Activated naive CD4-positive, alpha-beta T cell treated with anti-CD3 and anti-CD28 coated beads, Interleukin-2, amount 50 U/mL, for 16 hours (primary cell): ENCODE data around the gene PHKG2.

ENCODE experiments used
- DNase-seq: peaks from one replicate; pipeline ENCODE4 v3.0.0-alpha.2; 2020

PHKG2 gene

DNA sequence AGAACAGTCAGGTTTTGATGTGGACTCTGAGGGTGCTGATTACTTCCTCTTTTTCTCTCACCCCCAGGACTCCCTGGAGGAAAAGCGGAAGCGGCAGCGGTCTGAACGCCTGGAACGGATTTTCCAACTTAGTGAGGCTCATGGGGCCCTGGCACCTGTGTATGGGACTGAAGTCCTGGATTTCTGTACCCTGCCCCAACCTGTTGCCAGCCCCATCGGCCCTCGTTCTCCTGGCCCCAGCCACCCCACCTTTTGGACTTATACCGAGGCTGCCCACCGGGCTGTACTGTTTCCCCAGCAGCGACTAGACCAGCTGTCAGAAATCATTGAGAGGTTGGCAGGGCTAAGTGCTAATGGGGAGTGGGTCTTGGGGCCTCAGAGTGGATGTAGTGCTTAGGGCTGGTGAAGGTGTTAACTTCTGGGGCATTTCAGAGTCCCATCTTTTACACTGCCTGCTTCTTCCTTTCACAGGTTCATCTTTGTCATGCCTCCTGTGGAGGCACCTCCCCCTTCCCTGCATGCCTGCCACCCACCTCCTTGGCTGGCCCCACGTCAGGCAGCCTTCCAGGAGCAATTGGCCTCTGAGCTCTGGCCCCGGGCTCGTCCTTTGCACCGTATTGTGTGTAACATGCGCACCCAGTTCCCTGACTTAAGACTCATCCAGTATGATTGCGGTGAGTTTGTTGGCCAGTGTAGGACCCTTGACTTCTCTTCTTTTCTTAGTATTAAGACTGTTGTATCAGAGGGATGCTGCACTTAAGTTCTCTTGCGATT lies 19.1 kb upstream of the PHKG2 start:
- no peak for DNase-seq

- DNase-seq, result no peak
These were observed 16.8 kb upstream of the PHKG2 start for GRCh38 chr16:30731411-30731810.

DNA sequence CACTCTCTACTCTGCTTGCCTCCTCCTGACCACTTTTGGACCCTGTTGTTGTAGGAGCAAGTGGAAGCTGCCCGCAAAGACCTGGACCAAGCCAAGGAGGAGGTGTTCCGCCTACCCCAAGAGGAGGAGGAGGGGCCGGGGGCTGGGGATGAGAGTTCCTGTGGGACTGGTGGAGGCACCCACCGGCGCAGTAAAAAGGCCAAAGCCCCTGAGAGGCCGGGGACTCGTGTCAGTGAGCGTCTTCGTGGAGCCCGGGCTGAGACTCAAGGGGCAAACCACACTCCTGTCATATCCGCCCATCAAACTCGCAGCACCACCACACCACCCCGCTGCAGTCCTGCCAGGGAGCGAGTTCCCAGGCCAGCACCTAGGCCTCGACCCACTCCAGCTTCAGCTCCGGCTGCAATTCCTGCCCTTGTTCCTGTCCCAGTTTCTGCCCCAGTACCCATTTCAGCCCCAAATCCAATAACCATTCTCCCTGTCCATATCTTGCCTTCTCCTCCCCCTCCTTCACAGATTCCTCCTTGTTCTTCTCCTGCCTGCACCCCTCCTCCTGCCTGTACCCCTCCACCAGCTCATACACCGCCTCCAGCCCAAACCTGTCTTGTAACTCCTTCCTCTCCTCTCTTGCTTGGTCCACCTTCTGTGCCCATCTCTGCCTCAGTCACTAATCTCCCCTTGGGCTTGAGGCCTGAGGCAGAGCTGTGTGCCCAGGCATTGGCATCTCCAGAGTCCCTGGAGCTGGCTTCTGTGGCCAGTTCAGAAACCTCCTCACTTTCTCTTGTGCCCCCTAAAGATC lies 11.0 kb upstream of the PHKG2 start:
- no peak for DNase-seq

- DNase-seq, result no peak
These were observed 10.2 kb upstream of the PHKG2 start for GRCh38 chr16:30737794-30738648.

- DNase-seq, result no peak
These were observed 9.0 kb upstream of the PHKG2 start for GRCh38 chr16:30738984-30739951.

DNA sequence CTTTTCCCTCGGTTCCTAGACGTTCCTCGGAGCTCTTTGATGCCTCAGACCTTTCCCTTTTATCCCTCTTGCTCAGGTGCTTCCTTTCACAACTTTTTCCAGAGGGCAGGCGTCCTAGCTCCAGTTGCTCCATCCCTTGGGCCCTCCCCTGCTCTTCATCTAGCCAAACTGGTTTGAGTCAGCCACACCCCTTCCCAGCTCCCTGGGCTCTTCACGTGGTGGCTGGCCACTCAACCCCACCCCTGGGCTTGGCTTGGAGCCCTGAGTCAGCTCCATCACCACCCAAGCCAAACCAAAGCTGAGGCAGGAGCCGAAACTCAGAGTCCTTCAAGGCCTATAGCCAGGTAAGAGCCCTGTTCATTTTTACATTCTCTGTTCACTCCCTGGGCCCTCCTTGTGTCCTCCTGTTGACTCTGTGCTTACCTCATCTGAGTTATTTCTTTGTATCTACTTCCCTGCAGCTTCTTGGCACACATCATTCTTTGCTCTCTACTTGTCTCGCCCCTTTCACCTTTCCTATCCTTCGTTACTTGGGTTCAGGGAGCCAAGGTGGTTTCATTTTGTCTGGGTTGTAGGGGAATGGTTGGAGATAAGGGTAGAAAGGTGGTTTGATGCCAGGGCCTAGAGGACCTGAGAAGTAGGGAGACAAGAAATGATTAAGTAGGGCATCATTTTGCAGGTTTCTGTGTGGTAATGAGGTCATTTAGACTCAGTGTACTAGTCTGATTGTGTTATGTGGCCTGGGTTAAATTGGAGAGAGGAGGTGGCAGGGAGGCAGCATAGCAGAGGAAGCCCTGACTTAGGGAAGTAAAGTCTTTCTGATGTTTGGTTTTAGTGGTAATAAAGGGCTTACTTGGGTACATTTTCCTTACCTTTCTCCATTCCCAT lies 7.6 kb upstream of the PHKG2 start:
- DNase-seq, result no peak

- no peak for DNase-seq
These were observed 6.7 kb upstream of the PHKG2 start for GRCh38 chr16:30741461-30741914.

DNA sequence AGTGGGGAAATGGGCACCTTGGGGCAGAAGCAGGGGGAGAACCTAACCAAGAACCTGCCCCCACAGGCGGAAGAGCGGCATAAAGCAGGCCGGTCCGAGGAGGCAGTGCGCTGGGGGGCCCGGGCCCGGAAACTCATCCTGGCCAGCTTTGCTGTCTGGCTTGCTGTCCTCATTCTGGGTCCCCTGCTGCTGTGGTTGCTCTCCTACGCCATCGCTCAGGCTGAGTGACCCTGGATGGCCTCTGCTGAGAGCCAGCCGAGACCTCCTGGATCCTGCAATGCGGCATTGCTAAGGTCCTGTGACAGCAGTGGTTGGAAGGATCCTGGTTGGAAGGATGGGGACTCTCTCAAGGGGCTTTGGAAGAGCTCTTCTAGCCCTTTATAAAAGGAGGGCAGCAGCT lies 4.5 kb upstream of the PHKG2 start:
- DNase-seq, result no peak

DNA sequence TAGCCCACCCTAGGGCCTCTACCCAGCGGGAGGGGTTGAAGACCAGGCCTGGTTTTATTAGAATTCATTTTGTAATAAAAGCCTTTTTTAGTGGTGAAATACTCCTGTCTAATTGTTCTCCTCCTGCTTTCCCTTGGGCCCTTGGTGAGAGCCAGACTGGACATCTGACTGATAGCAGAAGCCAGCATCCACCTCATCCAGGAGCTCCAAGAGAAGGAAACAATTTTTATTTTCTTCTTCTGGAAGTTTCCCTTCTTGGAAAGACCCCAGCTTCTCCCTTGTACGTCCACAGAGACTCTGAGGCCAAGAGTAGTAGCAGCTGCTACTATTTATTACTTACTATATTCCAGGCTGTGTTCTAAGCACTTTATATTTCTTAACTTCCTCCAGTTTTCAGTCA lies 4.0 kb upstream of the PHKG2 start:
- no peak for DNase-seq

- no peak for DNase-seq
These were observed 3.1 kb upstream of the PHKG2 start for GRCh38 chr16:30745082-30745481.

DNA sequence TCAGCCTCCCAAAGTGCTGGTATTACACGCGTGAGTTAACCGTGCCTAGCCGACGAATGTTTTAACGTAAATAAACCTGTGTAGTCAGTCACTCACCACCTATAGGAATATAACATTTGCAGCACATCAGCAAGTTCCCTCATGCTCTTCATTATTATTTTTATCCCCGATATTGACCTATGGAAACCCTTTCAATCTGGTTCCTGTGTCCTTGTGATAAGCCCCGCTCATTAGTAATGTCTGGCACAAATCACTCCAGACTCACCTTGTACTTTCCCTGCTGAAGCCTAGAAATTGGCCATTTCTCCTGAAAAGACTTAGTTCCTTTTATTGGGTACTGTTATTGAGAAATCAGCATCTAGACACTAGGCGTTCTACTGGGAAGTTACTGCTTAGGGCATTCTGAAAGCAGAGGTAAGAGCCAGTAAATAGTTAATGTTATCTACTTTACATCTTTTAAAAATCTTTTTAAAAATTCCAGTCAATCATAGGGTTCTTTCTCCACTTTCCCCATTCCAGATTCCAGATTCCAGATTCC lies 1.5 kb upstream of the PHKG2 start:
- no peak for DNase-seq

- DNase-seq, result no peak
These were observed 894 bp upstream of the PHKG2 start for GRCh38 chr16:30747331-30747730.

- no peak for DNase-seq
These were observed 615 bp downstream of the PHKG2 start for GRCh38 chr16:30748634-30749445.

DNA sequence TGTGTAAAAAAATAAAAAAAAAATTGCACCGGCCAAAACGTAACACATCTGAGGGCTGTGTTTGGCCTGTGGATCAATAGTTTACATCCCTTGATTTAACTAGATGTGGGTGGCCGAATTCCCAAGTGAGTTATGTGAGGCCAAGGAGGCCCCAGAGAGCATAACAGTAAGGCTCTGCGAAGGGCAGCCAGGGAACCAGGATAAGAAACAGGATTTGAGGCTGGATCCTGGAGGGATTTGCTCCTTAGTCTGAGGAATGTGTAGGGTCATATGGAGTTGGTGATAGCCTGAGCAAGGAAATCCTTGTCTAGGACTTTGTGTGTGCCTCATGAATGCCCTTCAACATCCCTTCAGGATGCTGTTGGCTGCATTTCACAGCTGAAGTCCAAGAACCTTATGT lies 2.0 kb downstream of the PHKG2 start:
- no peak for DNase-seq

GRCh38 chr16:30750876-30751465 lies 2.7 kb downstream of the PHKG2 start:
- DNase-seq, result no peak

DNA sequence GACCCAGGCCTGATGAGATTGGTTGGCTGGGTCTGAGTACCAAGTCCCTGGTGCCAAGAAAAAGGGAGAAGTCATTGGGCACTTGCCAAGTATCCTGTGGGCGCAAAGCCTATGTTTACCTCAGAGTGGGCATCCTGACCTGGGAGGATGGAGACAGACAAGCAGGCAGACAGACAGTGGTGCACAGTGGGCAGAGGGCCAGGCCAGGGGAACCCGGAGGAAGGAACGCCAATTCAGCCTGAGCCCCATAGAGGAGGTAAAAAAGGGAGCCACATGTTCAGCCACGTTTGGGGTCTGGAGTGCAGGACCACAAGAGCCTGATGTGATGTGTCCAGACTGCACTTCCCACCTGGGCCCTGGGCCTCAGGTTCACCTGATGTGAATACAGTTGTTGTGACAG lies 5.4 kb downstream of the PHKG2 start:
- DNase-seq, result no peak

GRCh38 chr16:30755955-30756780 lies 7.9 kb downstream of the PHKG2 start:
- no peak for DNase-seq

GRCh38 chr16:30756781-30757100 lies 8.5 kb downstream of the PHKG2 start:
- no peak for DNase-seq

DNA sequence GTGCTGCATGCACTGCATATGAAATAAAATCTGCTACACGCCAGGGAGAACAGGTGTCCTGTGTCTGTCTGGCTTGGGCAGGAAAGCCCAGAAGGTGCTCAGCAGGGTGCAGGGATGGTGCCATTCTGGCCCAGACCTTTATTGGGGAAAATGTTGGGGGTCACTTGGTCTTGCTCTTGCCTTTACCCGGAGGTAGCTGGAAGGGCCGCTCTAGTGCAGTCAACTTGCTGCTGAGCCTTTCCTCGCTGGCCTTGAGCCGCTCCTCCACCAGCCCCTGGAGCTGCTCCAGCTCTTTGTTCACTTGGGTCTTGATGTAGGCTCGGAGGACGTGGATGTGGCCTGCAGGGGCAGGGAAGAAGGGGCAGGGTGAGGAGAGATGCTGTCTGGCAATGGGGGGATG lies 9.1 kb downstream of the PHKG2 start:
- no peak for DNase-seq
